ENCODE measurements around the gene OTOGL.

- no peak for TF ChIP-seq FOXA1 (IDR thresholded peaks at IDR 0.05)
- no peak for TF ChIP-seq SP1 (IDR thresholded peaks at IDR 0.05)
- TF ChIP-seq ARNT (IDR thresholded peaks at IDR 0.05), result no peak
- no peak for TF ChIP-seq HDGF (IDR thresholded peaks at IDR 0.05; ENCODE audit: borderline replicate concordance)
- TF ChIP-seq PKNOX1 (IDR thresholded peaks at IDR 0.05), result no peak
- no peak for TF ChIP-seq SUZ12 (IDR thresholded peaks at IDR 0.05)
- no peak for TF ChIP-seq ZNF384 (IDR thresholded peaks at IDR 0.05)
- TF ChIP-seq FOXK2 (IDR thresholded peaks at IDR 0.05), result no peak
- no peak for TF ChIP-seq NFRKB (IDR thresholded peaks at IDR 0.05)
- no peak for TF ChIP-seq BHLHE40 (IDR thresholded peaks at IDR 0.05; ENCODE audit: borderline replicate concordance)
- no peak for TF ChIP-seq FOXM1 (IDR thresholded peaks at IDR 0.05; ENCODE audit: borderline replicate concordance)
- TF ChIP-seq TARDBP (IDR thresholded peaks at IDR 0.05), result no peak
Observed at GRCh38 chr12:80314741-80315140, 215.4 kb downstream of the OTOGL start.

Measured in HEK293T (cell line).